GM11168 (cell line): ENCODE results near the gene NOM1.

Experiments used
- in situ Hi-C: fragments of 300-500 bp; cut with MboI; formaldehyde crosslinking; loops from one replicate; pipeline ENCODE4 v1.12.0; 2022; ENCODE audit warnings: low sequenced_read_pairs; ENCODE audit not compliant: unreplicated experiment

Gene NOM1

DNA sequence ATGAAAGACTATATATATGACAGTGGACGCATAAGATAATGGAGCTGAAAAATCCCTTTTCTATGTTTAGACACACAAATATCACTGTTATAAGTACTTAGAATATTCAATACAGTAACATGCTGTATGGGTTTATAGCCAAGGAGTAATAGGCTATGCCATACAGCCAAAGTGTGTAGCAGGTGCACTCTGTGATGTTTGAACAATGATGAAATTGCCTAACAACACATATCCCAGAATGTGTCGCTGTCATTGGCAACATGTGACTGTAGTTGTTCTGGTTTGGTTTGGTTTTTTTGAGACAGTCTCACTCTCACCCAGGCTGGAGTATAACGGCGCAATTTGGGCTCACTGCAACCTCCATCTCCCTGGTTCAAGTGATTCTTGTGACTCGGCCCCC is 26.1 kb downstream of the NOM1 start:
- in situ Hi-C loops, result no loop called here

DNA sequence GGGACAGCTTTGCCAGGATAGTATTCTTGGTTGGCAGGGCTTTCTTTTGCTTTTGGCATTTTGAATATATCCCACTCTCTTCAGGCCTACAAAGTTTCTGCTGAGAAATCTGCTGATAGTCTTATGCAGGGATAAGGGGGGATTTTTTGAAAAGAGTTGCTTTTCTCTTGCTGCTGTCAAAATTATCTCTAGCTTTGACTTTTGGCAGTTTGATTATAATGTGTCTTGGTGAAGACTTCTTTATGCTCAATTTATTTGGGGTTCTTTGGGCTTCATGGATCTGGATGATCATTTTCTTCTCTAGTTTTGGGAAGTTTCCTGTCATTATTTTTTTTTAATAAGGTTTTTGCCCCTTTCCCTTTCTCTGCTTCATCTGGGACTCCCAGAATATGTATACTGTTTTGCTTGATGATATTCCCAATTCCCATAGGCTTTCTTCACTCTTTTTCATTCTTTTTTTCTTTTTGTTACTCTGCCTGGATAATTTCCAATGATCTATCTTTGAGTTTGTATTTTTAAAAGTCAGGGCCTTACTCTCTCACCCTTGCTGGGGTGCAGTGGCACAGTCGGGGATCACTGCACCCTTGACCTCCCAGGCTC is 29.6 kb downstream of the NOM1 start:
- in situ Hi-C loops, result no loop called here

DNA sequence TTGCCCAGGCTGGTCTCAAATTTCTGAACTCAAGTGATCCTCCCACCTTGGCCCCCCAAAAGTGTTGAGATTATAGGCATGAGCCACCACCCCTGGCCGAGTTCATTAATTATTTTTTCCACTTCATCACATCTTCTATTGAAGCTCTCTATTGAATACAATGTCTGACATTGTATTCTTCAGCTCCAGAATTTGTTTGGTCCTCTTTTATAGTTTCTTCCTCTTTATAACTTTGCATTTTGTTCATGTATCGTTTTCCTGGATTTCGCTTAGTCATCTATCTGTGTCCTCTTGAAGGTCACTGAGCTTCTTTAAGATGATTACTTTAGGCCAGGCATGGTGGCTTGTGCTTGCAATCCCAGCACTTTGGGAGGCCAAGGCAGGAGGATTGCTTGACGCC is 30.2 kb downstream of the NOM1 start:
- in situ Hi-C loops, result no loop called here

DNA sequence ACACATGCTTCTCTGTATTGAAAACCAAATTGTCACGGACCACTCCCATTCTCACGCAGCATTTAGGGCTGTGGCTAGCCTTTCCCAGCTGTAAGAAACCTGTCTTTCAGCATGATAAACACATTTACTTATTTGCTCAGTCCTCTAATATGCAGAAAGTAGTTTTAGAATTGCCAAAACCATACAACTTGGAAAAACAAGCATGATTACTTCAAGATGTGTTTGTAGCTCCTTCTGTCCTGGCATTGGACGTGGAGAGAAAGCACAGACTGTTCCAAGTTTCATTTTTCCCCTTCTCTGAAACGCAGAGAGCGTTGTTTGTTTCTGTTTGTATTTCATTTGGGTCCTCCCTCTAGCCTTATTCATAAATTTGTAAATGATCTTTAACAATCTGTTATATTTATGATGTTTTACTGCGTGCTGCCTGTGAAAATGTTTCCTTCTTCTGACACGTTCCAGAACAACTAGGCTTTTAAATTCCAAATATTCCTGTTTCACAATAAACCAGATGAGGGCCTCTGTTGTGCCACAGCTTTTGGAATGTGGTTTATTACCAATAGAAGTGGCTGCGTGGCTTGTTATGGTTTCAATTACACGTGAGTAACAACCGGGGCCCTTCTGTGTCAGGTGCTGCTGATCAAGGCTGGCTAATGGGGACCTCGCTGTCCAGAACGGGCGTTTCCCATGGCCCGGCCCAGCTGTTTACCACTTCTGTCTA is 34.8 kb downstream of the NOM1 start:
- in situ Hi-C loops, result no loop called here

DNA sequence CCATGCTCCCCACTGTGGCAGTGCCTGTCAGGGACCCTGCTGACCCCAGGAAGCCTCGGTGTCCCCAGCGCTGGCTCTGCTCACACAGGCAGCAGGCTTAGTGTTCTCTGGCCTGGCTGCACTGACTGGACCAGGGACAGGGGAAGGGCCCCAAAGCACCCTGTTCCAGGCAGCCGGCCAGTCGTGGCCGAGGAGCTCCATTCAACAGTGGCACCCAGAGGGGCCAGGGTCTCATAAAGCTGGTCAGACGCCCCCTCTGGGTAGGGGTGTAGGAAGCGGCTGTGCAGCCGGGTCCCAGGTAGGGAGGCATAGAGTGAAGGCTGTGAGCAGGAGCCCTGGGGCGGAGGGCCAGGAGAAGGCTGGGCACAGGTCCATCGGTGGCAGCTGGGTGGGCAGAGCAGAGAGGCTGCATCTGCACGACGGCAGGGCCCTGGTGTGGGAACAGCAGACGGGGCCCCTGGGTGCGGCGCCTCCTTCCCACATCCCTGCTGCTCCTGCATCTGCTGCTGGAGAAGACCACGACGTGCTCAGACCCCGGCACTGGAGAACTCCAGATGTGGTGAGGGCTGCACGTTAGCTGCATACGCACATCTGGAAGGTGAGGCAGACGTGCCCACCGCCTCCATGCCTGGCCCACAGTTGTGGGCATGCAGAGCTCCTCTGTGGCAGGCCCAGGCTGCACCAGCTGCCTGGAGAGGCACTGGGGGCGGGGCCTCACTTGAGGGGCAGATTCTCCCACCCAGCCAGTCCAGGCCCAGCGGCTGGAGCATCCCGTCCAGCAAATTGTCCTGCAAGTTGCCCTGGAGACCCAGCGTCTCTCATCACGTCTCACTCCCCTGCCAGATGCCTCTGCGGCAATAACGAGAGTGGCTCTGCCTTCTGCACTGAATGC is 35.8 kb downstream of the NOM1 start:
- in situ Hi-C loops, result no loop called here

DNA sequence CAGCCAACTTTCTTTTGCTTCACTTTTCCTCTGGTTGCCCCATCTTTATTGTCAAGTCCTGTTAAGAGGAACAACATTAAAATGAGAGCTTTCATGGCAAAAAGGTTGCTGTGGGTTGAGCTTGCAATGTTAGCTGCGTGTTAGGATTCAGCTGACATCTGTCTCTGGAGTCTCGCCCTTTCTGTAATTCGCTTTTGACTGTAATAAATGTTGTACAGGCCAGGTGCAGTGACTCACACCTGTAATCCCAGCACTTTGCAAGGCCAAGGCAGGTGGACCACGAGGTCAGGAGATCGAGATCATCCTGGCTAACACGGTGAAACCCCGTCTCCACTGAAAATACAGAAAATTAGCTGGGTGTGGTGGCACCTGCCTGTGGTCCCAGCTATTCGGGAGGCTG is 36.9 kb downstream of the NOM1 start:
- in situ Hi-C loops, result no loop called here

DNA sequence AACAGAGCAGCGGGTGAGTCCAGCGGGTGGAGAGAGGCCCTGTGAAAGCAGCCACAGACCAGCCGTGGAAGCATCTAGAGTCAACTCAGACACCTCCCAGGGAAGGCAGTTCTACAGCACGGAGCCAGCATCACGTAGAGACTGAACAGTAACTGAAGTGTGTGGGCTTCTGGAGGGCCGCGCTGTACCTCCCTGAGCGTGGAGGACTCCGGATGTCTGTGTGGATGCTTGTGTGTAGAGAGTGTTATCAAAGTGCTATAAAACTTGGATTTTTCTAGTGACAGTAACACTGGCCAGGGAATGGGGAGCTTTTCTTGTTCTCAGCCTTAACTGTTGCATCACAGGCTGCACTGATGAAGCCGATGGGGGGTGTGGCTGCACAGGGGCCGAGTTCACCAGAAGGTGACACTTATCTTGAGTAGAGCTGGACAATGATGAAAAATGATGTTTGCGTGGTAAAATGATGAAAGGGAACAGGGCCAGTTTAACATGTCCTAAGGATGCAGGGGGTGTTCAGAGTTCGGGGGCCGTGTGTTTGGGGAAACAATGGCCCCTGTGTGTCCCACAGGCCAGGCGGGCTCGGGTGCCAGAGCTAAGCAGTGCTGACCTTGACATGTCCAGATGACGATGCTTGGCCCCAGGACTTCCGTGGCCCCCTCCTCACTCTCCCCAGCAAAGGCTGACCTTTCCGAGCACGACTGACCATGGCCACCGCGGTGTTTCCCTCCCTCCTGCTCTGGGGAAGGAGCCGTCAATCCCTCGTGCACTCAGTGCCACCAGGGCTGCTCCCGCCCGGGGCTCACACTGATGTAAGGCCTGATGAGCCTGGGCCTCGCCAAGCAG is 39.1 kb downstream of the NOM1 start:
- in situ Hi-C loops, result no loop called here

DNA sequence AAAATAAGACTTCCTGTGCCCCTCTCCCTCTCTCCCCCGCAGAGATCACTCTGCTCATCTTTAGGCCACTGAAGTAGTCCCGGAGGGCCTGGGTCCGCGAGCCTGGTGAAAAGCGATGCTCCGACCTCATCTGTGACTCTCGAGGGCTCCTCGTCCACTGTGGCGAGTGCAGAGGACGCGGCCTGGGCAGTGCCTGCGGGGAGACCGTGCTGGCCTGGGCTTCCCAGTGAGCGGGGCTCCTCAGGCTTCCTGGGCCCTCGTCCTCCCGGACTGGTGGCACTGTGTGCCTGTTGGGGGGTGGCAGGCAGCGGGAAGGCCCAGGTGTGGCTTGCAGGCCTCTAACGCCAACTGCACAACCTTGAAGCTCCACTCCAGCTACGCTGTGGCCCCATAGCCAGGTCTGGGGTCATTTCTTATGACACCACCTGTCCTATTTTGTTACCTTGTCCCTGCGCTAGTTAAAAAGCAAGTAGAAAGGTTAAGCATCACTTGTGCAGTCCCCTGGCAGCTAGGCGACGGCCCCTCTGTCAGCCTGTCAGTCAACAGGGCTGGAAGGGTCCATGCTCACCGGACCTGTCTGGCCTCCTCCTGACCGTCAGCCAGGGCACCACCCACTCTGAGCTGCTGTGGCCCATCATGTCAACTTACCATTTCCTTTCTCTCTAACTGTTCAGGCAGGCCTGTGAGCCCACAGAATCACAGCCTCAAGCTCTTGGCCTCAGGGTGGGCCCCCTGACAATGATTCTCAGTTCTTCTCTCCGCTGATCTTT is 40.4 kb downstream of the NOM1 start:
- in situ Hi-C loops, result no loop called here

DNA sequence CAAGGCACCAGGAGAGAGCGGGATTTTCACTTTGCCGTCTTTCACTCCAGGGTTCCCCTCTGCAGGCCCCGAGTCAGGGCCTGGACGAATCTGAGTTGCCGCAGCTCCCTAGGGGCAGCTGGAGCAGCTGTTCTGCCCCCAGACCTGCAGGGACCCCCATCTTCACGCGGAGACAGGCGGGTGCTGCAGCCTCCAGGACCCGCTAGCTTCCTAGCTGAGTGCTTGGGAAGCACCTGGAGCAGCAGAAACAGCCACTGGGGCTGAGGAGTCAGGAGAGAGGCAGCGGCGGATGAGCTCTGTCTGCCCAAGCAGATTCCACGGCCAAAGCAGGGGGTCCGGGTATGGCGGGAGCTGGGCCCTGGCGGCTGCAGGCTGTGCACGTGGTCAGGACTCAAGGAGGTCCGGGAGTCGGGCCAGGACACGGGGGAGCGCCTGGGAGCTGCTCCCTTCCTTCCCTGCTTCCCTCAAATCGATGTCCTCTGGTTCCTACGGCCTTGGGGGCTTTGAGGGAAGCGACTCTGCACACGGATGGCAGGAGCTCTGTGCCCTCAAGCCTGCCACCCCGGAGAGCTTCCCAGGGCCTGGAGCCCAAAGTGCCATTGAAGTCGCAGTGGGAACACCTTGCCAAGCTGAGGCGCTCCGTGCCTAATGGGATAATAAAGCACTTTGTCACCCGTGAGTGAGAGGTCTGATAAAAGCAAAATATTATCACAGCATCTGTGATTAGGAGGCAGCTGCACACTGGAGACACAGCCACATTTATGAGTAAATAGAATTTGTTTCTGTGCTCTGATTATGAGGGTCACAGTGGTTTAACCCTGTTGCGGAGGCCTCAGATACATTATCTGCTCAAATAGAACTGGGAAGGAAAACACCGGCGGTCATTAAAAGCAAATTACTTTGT is 43.8 kb downstream of the NOM1 start:
- in situ Hi-C loops, result no loop called here

DNA sequence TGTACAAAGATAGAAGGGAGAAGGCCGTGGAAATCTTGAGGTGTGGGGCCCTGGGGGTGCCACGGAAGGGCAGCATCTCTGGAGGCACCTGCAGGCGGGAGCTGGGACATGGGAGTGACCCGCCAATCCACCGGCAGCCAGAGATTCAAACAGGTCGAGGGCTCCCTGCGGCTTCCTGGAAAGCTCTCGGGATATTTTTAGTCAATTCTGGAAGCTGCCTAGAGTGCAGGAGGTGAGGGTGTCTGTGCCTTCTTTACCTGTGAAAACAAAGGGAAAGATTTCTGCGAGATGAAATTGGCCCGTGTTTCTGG is 44.4 kb downstream of the NOM1 start:
- in situ Hi-C loops, result no loop called here

DNA sequence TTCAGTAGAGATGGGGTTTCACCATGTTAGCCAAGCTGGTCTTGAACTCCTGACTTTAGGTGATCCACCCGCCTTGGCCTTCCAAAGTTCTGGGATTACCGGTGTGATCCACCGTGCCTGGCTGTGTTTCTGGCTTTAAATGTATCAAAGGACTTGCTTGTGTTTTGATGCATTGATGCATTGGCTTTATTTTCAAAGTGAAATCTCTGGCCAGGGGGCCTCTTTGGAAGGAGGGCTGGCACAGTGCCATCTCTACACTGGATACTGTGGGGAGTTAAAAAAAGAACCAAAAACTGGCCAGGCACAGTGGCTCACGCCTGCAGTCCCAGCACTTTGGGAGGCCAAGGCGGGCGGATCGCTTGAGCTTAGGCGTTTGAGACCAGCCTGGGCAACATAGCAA is 44.9 kb downstream of the NOM1 start:
- in situ Hi-C loops, result no loop called here

DNA sequence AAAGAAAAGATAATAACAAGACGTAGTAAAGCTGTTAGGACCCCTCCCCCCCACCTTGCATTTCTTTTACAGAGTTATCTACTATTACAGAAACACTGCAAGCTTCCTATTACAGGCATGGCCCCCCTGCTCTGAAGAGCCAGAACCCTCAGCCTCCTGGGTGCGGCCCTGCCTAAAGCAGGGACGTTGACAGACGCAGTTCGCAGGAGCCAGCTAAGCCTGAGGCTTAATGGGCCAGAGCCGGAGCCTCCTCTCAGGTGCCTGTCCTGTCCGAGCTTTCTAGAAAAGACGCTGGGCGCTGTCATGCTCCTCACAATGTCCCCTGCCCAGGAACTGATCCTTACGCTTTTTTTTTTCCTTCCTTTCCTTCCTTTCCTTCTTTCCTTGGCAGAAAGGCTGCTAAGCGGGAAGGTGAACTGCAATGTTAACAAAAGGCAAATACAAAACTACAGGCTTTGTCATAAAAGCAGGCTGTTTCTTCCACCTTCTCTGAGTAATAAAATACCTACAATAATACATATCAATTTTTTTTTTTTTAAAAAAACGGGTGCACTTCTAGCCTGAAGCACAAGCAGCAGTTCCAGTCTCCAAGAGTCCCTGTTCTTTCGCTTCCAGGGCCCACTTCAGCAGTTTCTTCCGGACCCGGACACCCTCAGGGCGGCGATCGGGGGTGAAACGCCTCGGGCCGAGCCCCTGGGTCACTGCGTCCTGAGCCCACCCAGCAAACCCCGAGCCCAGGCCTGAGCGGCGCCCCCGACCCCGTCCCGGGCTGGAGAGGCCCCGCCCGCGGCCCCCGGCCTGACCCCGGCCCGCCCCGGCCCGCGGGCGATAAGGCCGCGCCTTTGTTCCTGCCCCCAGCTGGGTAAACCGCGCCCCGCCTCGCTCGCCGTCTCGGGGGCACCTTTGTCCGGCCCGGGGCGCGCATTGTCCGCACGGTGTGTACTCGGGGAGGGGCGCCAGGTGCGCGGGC is 49.8 kb downstream of the NOM1 start:
- in situ Hi-C loops, result no loop called here

DNA sequence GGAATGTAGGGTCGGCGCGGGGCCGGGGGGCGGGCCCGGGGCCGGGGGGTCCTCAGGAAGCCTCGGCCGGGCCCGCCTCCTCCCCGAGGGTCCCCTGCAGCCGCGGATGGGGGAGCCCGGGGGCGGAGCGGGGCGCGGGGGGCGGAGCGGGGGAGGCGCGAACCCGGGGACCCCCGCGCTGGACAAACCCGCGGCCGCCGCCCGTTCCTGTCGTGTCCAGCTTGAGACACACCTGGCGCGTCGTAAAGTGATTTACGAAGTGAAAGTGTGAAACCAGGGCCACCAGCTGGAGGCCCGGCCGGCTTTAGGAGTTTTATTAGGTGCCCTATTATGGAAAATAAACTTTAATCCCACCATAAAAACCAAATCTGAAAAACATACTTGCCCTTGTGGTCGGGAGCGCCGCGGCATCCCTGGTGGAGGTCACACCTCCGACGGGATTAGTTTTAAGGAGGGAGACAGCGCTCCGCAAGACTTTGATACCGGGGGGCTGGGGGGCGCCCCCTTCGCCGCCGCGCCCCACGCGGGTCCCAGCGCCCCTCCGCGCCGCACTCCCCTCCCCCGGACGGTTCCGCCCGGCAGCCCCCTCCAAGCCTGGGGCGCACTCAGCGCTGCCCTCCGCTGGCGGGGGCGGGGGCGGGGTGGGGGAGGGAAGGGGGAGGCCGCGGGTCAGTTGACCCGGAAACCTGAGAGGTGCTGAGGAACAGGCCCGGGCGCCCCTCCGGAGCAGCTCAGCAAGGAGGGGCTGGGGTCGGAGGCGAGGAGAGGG is 50.6 kb downstream of the NOM1 start:
- in situ Hi-C loops, result no loop called here

DNA sequence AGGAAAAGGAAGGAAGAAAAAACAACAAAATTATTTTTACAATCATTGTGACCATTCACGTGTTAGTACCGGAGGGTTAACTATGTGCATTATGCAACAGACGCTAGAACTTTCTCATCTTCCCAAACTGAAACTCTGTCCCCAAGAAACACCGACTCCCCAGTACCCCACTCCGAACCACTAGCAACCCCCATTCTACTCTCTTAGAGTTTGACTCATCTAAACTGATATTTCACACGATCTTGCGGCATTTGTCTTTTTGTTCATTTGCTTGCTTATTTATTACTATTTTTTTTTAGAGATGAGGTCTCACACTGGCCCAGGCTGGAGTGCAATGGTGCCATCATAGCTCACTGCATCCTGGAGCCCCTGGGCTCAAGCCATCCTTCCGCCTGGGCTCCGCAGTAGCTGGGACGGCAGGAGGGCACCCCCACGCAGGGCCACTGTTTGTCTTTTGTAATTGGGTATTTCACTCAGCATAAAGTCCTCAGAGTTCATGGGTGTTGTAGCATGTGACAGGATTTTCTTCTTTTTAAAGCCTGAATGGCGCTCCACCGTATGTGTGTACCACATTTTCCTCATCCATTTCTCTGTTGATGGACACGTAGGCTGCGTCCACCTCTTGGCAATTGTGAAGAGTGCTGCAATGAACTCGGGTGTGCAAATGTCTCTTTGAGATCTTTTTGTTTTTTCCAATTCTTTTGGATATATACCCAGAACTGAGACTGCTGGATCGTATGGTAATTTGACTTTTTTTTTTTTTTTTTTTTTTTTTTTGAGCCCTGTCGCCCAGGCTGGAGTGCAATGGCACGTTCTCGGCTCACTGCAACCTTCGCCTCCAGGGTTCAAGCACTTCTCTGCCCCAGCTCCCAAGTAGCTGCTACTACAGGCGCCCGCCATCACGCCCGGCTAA is 51.5 kb downstream of the NOM1 start:
- in situ Hi-C loops, result no loop called here

DNA sequence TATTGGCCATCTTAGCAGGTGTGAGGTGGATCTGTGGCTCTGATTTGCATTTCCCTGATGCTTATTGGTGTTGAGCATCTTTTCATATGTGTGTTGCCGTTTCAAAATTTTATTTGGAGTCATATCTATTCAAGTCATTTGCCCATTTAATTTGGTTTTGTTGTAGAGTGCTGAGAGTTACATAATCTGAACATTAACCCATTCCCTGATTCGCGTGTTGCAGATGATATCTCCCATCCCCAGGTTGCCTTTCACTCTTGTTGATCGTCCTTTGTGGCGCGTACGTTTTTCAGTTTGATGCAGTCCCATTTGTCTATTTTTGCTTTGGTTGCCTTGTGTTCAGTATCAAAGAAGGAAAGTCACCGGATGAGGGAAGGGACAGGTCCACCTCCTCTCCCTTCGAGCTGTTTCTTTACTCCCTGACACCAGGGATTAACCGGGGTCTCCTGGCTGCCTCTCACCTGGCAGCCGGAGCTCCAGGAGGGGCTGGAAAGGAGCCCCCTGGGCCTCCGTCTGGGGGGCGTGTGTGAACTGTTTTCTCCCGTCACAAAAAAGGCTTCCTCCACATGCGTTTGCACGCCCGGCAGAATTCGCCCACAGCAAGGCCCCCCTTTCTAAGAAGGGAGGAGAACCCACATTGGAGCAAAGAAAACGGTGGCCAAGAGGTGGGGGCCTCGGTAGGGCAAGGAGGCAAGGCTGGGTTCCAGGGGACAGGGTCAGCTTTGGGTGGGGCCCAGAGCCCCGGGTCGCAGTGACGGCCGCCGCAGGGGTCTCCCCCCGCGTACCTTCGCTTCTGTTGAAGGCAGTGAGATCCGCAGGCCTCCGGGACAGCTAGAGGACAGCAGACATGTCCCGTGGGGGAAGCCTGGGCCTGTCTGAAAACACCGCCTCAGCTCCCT is 52.7 kb downstream of the NOM1 start:
- in situ Hi-C loops, result no loop called here
